ENCODE data around the gene URB1.
"Not testable (repeated sequence)": the region's sequence is repeated elsewhere in the genome, so short reads cannot be mapped to it uniquely, and the experiment has no call there.

The URB1 gene

GRCh38 chr21:32412162-32413014 is 19.6 kb upstream of the URB1 start, which contains the start of gene EVA1C:
TSS of gene EVA1C (plus strand) at chr21:32412706. CDS start at chr21:32412854, 148 bp downstream.
- DNase-seq: peak; percentile 61

- no peak for DNase-seq
Measured at GRCh38 chr21:32411350-32412161, 18.7 kb upstream of the URB1 start.

- DNase-seq: no peak
Measured at GRCh38 chr21:32410916-32411315, 18.1 kb upstream of the URB1 start.

GRCh38 chr21:32410291-32410690 is 17.5 kb upstream of the URB1 start:
- no peak for DNase-seq

GRCh38 chr21:32406405-32406804 is 13.6 kb upstream of the URB1 start:
- no peak for DNase-seq

- DNase-seq: peak; percentile 93
Measured at GRCh38 chr21:32403201-32403777, 10.5 kb upstream of the URB1 start.

- DNase-seq: no peak
Measured at GRCh38 chr21:32393677-32394001, 827 bp upstream of the URB1 start.

- DNase-seq: no peak
Measured at GRCh38 chr21:32392299-32392879, 423 bp downstream of the URB1 start.

- DNase-seq: no peak
Measured at GRCh38 chr21:32391755-32392154, 1.1 kb downstream of the URB1 start.

- not testable (repeated sequence) for DNase-seq
Measured at GRCh38 chr21:32390537-32391224, 2.1 kb downstream of the URB1 start.

- DNase-seq: no peak
Measured at GRCh38 chr21:32389337-32390015, 3.3 kb downstream of the URB1 start.

- DNase-seq: no peak
Measured at GRCh38 chr21:32388306-32388705, 4.5 kb downstream of the URB1 start.

GRCh38 chr21:32387151-32387550 is 5.7 kb downstream of the URB1 start:
- no peak for DNase-seq

GRCh38 chr21:32386195-32386870 is 6.5 kb downstream of the URB1 start:
- DNase-seq: no peak

GRCh38 chr21:32383812-32384211 is 9.0 kb downstream of the URB1 start:
- DNase-seq: no peak

GRCh38 chr21:32382108-32382644 is 10.6 kb downstream of the URB1 start:
- DNase-seq: no peak

- DNase-seq: no peak
Measured at GRCh38 chr21:32381571-32381970, 11.2 kb downstream of the URB1 start.

GRCh38 chr21:32380940-32381339 is 11.9 kb downstream of the URB1 start:
- no peak for DNase-seq

GRCh38 chr21:32378956-32379355 is 13.9 kb downstream of the URB1 start:
- DNase-seq: no peak

GRCh38 chr21:32377991-32378390 is 14.8 kb downstream of the URB1 start:
- DNase-seq: no peak

GRCh38 chr21:32377506-32377905 is 15.3 kb downstream of the URB1 start:
- no peak for DNase-seq

Measured in NCI-H1694 (cell line).